NB4 (cell line): ENCODE results near the gene GAB2.

Experiments
- DNase-seq: peaks from one replicate; pipeline ENCODE4 v3.0.0; 2010; ENCODE audit warnings: low read depth
- H3K4me3 ChIP-seq: one replicate; pipeline ENCODE4 v1.5.1; 2011; ENCODE audit warnings: mild to moderate bottlenecking, low read depth, low read length, moderate library complexity
- CTCF ChIP-seq: IDR thresholded peaks from one replicate; pipeline ENCODE4 v1.5.1; 2012; ENCODE audit warnings: low read depth, low read length
- MAX ChIP-seq: IDR thresholded peaks from 2 replicates; pipeline ENCODE4 v1.6.1; 2011; ENCODE audit warnings: low read depth, low read length
- MYC ChIP-seq: IDR thresholded peaks from 2 replicates; pipeline ENCODE4 v1.6.1; 2011; ENCODE audit warnings: low read depth, low read length
- POLR2A ChIP-seq: IDR thresholded peaks from 2 replicates; pipeline ENCODE4 v1.6.1; 2011; ENCODE audit warnings: mild to moderate bottlenecking; ENCODE audit not compliant: insufficient read length; ENCODE audit errors: extremely low read depth

GAB2 gene

GRCh38 chr11:78195917-78196560 lies 221.6 kb downstream of the GAB2 start:
- no peak overlapping the region for H3K4me3 ChIP-seq
- no peak for TF ChIP-seq MYC
- DNase-seq = no peak

- H3K4me3 ChIP-seq = no peak overlapping the region
- no peak for DNase-seq
- TF ChIP-seq MYC (no peak), POLR2A (no peak), CTCF (no peak), MAX (no peak)
These were observed 223.1 kb downstream of the GAB2 start for GRCh38 chr11:78194490-78194889.

GRCh38 chr11:78193806-78194205 lies 223.8 kb downstream of the GAB2 start:
- no peak overlapping the region for H3K4me3 ChIP-seq
- TF ChIP-seq POLR2A (no peak), MAX (no peak), MYC (no peak), CTCF (no peak)
- DNase-seq = no peak

GRCh38 chr11:78192911-78193351 lies 224.7 kb downstream of the GAB2 start:
- TF ChIP-seq POLR2A = no peak
- no peak for TF ChIP-seq MYC
- TF ChIP-seq CTCF = no peak
- TF ChIP-seq MAX = no peak
- DNase-seq = peak; percentile 77
- H3K4me3 ChIP-seq = no peak overlapping the region

- peak; percentile 71 for DNase-seq
- TF ChIP-seq MYC (no peak), POLR2A (no peak), MAX (no peak), CTCF (no peak)
- H3K4me3 ChIP-seq = no peak overlapping the region
These were observed 225.3 kb downstream of the GAB2 start for GRCh38 chr11:78192223-78192719.

GRCh38 chr11:78190871-78191538 lies 226.6 kb downstream of the GAB2 start:
- H3K4me3 ChIP-seq = no peak overlapping the region
- no peak for TF ChIP-seq POLR2A
- no peak for TF ChIP-seq MAX
- TF ChIP-seq MYC = no peak
- TF ChIP-seq CTCF = no peak

More at GRCh38 chr11:78190871-78191538, 226.6 kb downstream of the GAB2 start:
- DNase-seq = no peak
